ENCODE data around the gene ATF1. TPM values are rescaled to one million over a fixed set of nuclear protein-coding genes. Genes with fewer than 3 reads are reported as not detected.
"Not testable (repeated sequence)": the region's sequence is repeated elsewhere in the genome, so short reads cannot be mapped to it uniquely, and the experiment has no call there.

Gene ATF1
- total RNA-seq, 1 experiment from 2014 or later = 87.2 TPM

DNA sequence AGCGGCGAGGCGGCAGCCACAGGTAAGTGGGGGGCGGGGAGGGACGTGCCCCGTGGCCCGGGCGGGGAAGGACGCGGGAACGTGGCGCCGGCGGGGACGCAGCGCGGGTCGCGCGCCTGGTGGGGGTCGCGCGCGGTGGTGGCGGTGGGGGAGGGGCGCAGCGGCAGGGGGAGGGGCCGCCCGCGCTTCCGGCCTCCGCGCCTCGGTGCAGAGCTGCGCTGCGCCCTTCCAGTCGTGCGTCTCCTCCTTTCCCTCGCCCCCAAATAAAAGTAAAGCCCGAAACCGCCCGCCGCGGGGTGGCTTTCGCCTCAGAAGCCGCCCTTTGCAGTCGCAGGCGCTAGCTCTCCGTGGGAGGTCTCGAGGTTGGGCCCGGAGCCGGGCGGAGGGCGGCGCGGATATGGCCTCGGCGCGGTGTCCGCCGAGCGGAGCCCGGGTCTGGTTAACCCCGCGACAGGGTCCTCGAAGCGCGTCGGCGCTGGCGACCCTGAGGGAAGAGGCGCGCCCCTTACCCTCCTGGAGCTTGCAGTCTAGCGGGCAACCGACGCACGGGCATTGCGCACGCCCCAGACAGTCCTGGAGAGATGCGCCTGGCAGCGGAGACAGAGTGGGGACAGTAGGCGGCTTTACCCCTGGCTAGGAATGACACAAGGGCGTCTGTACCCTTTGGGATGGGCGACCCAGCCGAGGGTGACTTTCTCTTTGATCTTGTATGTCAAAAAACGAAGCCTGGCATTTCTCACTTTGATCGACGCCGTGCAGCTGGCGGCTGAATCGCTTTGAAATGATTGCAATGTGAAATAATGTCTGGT lies 589 bp downstream of the ATF1 start:
- Mint-ChIP-seq H3K4me3 (ENCODE audit: unreplicated experiment) (peak overlapping the region; percentile 87), H3K9me3 (ENCODE audit: unreplicated experiment) (no peaks in the 10 kb centered on the region), H3K27ac (ENCODE audit: low read depth, unreplicated experiment) (peak overlapping the region; percentile 99), H3K36me3 (ENCODE audit: insufficient read depth, unreplicated experiment) (peaks cover 15% of the 10 kb centered on the region), H3K4me1 (ENCODE audit: insufficient read depth, unreplicated experiment) (peaks cover 24% of the 10 kb centered on the region), H3K27me3 (ENCODE audit: insufficient read depth, unreplicated experiment) (no peaks in the 10 kb centered on the region)
- TF ChIP-seq, protein P1, sequence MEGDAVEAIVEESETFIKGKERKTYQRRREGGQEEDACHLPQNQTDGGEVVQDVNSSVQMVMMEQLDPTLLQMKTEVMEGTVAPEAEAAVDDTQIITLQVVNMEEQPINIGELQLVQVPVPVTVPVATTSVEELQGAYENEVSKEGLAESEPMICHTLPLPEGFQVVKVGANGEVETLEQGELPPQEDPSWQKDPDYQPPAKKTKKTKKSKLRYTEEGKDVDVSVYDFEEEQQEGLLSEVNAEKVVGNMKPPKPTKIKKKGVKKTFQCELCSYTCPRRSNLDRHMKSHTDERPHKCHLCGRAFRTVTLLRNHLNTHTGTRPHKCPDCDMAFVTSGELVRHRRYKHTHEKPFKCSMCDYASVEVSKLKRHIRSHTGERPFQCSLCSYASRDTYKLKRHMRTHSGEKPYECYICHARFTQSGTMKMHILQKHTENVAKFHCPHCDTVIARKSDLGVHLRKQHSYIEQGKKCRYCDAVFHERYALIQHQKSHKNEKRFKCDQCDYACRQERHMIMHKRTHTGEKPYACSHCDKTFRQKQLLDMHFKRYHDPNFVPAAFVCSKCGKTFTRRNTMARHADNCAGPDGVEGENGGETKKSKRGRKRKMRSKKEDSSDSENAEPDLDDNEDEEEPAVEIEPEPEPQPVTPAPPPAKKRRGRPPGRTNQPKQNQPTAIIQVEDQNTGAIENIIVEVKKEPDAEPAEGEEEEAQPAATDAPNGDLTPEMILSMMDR (IDR thresholded peaks at IDR 0.05; ENCODE audit: unreplicated experiment) = no peak
- intact Hi-C loops (cut with micrococcal nuclease) = loop anchor here (1.0 to 10.0 kb wide), 7 partner anchors 36 to 577 kb away; partner anchors contain the start of gene LETMD1
- DNase-seq (ENCODE audit: unreplicated experiment) = peak; percentile 48
- POLR2A ChIA-PET = interaction anchor here (0.6 to 5.4 kb wide), 56 partner anchors 9 to 1496 kb away, joined by 3 to 149 read pairs (median 4); partner anchors contain the start of genes COX14, CSRNP2, DAZAP2 and DIP2B
- BruUV-seq (replicated peaks) = no TSS peak
- CTCF ChIA-PET = interaction anchor here (0.5 to 5.7 kb wide), 32 partner anchors 10 to 1085 kb away, joined by 3 to 79 read pairs (median 4); partner anchors contain the start of genes CSRNP2 and SLC11A2

DNA sequence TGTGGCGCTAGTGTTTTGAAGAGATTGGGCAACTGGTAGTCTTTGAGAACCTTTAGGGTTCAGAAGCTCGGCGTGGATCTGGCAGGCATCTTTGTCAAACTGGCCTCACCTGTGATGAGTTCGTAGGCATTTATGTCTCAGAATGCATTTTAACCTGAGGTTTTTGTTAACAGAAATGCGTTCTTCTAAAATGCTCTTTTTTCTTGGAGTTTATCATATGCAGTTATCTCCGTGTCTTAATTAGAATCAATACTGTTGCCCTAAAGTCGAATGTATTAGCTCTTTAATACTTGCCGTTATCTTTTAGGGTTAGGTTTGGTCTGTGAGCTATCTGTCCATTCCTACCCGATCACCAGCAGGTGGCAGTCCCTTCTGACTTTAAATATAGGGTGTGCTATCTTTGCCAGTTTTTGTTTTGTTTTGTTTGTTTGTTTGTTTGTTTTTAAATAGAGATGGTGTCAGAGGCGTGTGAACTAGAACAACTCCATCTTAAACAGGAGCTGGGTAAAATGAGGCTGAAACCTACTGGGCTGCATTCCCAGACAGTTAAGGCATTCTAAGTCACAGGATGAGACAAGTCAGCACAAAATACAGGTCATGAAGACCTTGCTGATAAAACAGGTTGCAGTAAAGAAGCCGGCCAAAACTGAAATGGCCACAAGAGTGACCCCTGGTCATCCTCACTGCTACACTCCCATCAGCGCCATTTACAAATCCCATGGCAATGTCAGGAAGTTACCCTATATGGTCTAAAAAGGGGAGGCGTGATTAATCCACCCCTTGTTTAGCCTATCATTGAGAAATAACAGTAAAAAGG lies 1.4 kb downstream of the ATF1 start:
- no peaks in the 10 kb centered on the region for H3K9me3 Mint-ChIP-seq (ENCODE audit: unreplicated experiment)
- TF ChIP-seq, protein P1 (IDR thresholded peaks at IDR 0.05; ENCODE audit: unreplicated experiment) = peak; percentile 63
- peak; percentile 71 for DNase-seq (ENCODE audit: unreplicated experiment)
- H3K36me3 Mint-ChIP-seq (ENCODE audit: insufficient read depth, unreplicated experiment) = peaks cover 15% of the 10 kb centered on the region
- H3K27ac Mint-ChIP-seq (ENCODE audit: low read depth, unreplicated experiment) = peak overlapping the region; percentile 81
- BruUV-seq (replicated peaks) = TSS peak; percentile 41
- no peaks in the 10 kb centered on the region for H3K27me3 Mint-ChIP-seq (ENCODE audit: insufficient read depth, unreplicated experiment)
- POLR2A ChIA-PET = interaction anchor here (0.6 to 5.4 kb wide), 42 partner anchors 8 to 1262 kb away, joined by 3 to 149 read pairs (median 5); partner anchors contain the start of genes COX14, CSRNP2, DAZAP2 and DIP2B
- peak overlapping the region; percentile 87 for H3K4me3 Mint-ChIP-seq (ENCODE audit: unreplicated experiment)
- CTCF ChIA-PET = interaction anchor here (0.5 to 5.7 kb wide), 35 partner anchors 9 to 1085 kb away, joined by 3 to 79 read pairs (median 4); partner anchors contain the start of genes CSRNP2 and SLC11A2
- peaks cover 24% of the 10 kb centered on the region for H3K4me1 Mint-ChIP-seq (ENCODE audit: insufficient read depth, unreplicated experiment)
- intact Hi-C loops (cut with micrococcal nuclease) = loop anchor here (1.0 to 10.0 kb wide), 7 partner anchors 35 to 576 kb away; partner anchors contain the start of gene LETMD1

DNA sequence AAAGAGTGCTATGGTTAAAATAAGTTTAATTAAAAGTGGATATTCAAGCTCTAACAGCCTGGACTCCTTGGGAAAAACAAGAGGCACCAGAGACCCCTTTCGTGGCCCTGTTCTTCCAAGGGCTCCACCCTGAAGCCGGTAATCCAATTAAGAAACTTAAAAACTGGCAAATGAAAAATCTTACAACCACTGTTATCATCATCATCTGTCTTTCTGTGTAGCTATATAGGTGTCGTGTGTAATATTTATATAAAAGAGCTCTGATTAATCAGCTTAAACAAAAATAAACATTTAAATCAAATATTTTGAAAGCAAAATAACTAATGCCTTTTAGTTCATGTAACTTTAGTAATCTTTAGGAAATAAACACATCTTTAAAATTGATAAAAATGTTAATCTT lies 4.5 kb downstream of the ATF1 start:
- no peaks in the 10 kb centered on the region for H3K9me3 Mint-ChIP-seq (ENCODE audit: unreplicated experiment)
- no peak for DNase-seq (ENCODE audit: unreplicated experiment)
- ChIA-PET POLR2A (interaction anchor here (0.7 to 3.5 kb wide), 7 partner anchors 18 to 259 kb away, joined by 3 to 42 read pairs (median 4); partner anchors contain the start of gene SLC11A2), CTCF (interaction anchor here (0.7 to 5.7 kb wide), 5 partner anchors 43 to 259 kb away, joined by 3 to 79 read pairs (median 8); no protein-coding TSS in a partner anchor)
- no TSS peak for BruUV-seq (replicated peaks)
- H3K27ac Mint-ChIP-seq (ENCODE audit: low read depth, unreplicated experiment) = peak overlapping the region; percentile 42
- H3K4me3 Mint-ChIP-seq (ENCODE audit: unreplicated experiment) = no peak overlapping the region
- no peaks in the 10 kb centered on the region for H3K27me3 Mint-ChIP-seq (ENCODE audit: insufficient read depth, unreplicated experiment)
- H3K36me3 Mint-ChIP-seq (ENCODE audit: insufficient read depth, unreplicated experiment) = peaks cover 36% of the 10 kb centered on the region
- TF ChIP-seq, protein P1 (IDR thresholded peaks at IDR 0.05; ENCODE audit: unreplicated experiment) = no peak
- intact Hi-C loops (cut with micrococcal nuclease) = loop anchor here (5.0 to 10.0 kb wide), 2 partner anchors 156 to 279 kb away; partner anchors contain the start of gene LETMD1
- peaks cover 35% of the 10 kb centered on the region for H3K4me1 Mint-ChIP-seq (ENCODE audit: insufficient read depth, unreplicated experiment)

DNA sequence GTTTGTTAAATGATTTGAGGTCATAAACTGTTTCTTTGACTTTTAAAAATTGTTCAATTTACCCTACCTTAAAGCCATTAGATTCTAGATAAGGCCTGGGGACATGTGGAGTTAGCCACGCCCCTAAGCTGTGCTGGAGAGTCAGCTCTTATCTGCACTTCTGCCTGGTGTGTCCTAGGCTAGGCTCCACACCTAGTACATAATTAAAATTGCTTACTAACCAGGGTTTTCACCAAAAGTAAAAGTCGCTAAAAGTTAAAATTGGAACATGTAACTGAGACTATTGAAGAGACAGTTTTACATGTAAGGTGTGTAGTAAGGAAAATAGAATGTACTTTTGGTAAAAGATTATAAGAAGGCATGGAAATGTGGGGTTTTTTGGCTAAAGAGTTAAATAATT lies 4.9 kb downstream of the ATF1 start:
- Mint-ChIP-seq H3K4me3 (ENCODE audit: unreplicated experiment) (peak overlapping the region; percentile 30), H3K27ac (ENCODE audit: low read depth, unreplicated experiment) (peak overlapping the region; percentile 42), H3K4me1 (ENCODE audit: insufficient read depth, unreplicated experiment) (peaks cover 39% of the 10 kb centered on the region), H3K36me3 (ENCODE audit: insufficient read depth, unreplicated experiment) (peaks cover 41% of the 10 kb centered on the region)
- BruUV-seq (replicated peaks); H3K27me3 Mint-ChIP-seq (ENCODE audit: insufficient read depth, unreplicated experiment); H3K9me3 Mint-ChIP-seq (ENCODE audit: unreplicated experiment); DNase-seq (ENCODE audit: unreplicated experiment): not testable (repeated sequence)
- POLR2A ChIA-PET = interaction anchor here (0.7 to 3.5 kb wide), 8 partner anchors 11 to 264 kb away, joined by 3 to 42 read pairs (median 4); partner anchors contain the start of genes DIP2B and SLC11A2
- CTCF ChIA-PET = interaction anchor here (0.8 to 5.7 kb wide), 4 partner anchors 57 to 259 kb away, joined by 3 to 79 read pairs (median 24); no protein-coding TSS in a partner anchor
- intact Hi-C loops (cut with micrococcal nuclease) = loop anchor here (5.0 to 10.0 kb wide), 2 partner anchors 156 to 278 kb away; partner anchors contain the start of gene LETMD1

All from MCF 10A (cell line).